ENCODE measurements around the gene IL23R.

IL23R gene

GRCh38 chr1:67304023-67304422 is 137.8 kb downstream of the IL23R start:
- no peak for DNase-seq (ENCODE audit: low read depth in 2 of 2)

GRCh38 chr1:67306547-67306946 is 140.3 kb downstream of the IL23R start:
- DNase-seq (ENCODE audit: low read depth in 2 of 2): no peak

GRCh38 chr1:67307251-67308060 is 141.2 kb downstream of the IL23R start, which contains the start of gene IL12RB2:
Gene IL12RB2, plus strand, starts transcription at chr1:67307873. Its CDS starts 12,496 bp downstream, at chr1:67320369.
- peak; percentile 50 to 53 for DNase-seq (ENCODE audit: low read depth in 2 of 2)

GRCh38 chr1:67308136-67308535 is 141.9 kb downstream of the IL23R start:
- DNase-seq (ENCODE audit: low read depth in 2 of 2): no peak
